Measurements from ENCODE around the gene SPP2. TPM values are rescaled to one million over a fixed set of nuclear protein-coding genes. Genes with fewer than 3 reads are reported as not detected.

Gene SPP2
- total and polyA plus RNA-seq, 9 donors = 0.34 TPM; not detected in 8

- intact Hi-C loops (cut with DNase I) = no loop called here
- TF ChIP-seq CTCF (IDR thresholded peaks at IDR 0.05) (no peak), POLR2A (IDR thresholded peaks at IDR 0.05) (no peak), EP300 (IDR thresholded peaks at IDR 0.05) (no peak)
- no peaks in the 10 kb centered on the region for H3K9me3 ChIP-seq
- no peak overlapping the region for H3K4me3 ChIP-seq
- WGBS, 3 donors = 68 to 78% (median 70%) methylated on average over 2 of the region's 2 CpGs
- no peak for DNase-seq
- no peaks in the 10 kb centered on the region for H3K36me3 ChIP-seq
- no peaks in the 10 kb centered on the region for H3K27me3 ChIP-seq
- H3K4me1 ChIP-seq (ENCODE audit: insufficient read depth) = no peaks in the 10 kb centered on the region
- no peak overlapping the region for H3K27ac ChIP-seq
Observed at GRCh38 chr2:234066587-234066986, 16.1 kb downstream of the SPP2 start.

GRCh38 chr2:234071664-234072063, 21.2 kb downstream of the SPP2 start:
- Histone ChIP-seq H3K27me3 (no peaks in the 10 kb centered on the region), H3K36me3 (no peaks in the 10 kb centered on the region), H3K9me3 (no peaks in the 10 kb centered on the region), H3K27ac (no peak overlapping the region), H3K4me3 (no peak overlapping the region), H3K4me1 (ENCODE audit: insufficient read depth) (no peaks in the 10 kb centered on the region)
- 81 to 94% (median 88%) methylated on average over 3 of the region's 3 CpGs for WGBS, 3 donors
- no peak for DNase-seq
- TF ChIP-seq EP300 (IDR thresholded peaks at IDR 0.05) (no peak), POLR2A (IDR thresholded peaks at IDR 0.05) (no peak), CTCF (IDR thresholded peaks at IDR 0.05) (no peak)
- intact Hi-C loops (cut with DNase I) = no loop called here

- DNase-seq = no peak
- intact Hi-C loops (cut with DNase I) = no loop called here
- Histone ChIP-seq H3K4me3 (no peak overlapping the region), H3K4me1 (ENCODE audit: insufficient read depth) (no peaks in the 10 kb centered on the region), H3K36me3 (no peaks in the 10 kb centered on the region), H3K9me3 (no peaks in the 10 kb centered on the region), H3K27ac (no peak overlapping the region), H3K27me3 (no peaks in the 10 kb centered on the region)
- WGBS, 3 donors = 86 to 89% (median 88%) methylated on average over 4 of the region's 4 CpGs
- TF ChIP-seq EP300 (IDR thresholded peaks at IDR 0.05) = no peak
- no peak for TF ChIP-seq CTCF (IDR thresholded peaks at IDR 0.05)
- TF ChIP-seq POLR2A (IDR thresholded peaks at IDR 0.05) = no peak
Observed at GRCh38 chr2:234072454-234072853, 22.0 kb downstream of the SPP2 start.

GRCh38 chr2:234074751-234075517, 24.4 kb downstream of the SPP2 start:
- no peaks in the 10 kb centered on the region for H3K36me3 ChIP-seq
- H3K27ac ChIP-seq = no peak overlapping the region
- 71 to 77% (median 74%) methylated on average over 13 of the region's 13 CpGs for WGBS, 3 donors
- TF ChIP-seq POLR2A (IDR thresholded peaks at IDR 0.05) = no peak
- no peak for TF ChIP-seq CTCF (IDR thresholded peaks at IDR 0.05)
- TF ChIP-seq EP300 (IDR thresholded peaks at IDR 0.05) = no peak
- no peak overlapping the region for H3K4me3 ChIP-seq
- H3K4me1 ChIP-seq (ENCODE audit: insufficient read depth) = no peaks in the 10 kb centered on the region
- intact Hi-C loops (cut with DNase I) = no loop called here
- DNase-seq = no peak
- no peaks in the 10 kb centered on the region for H3K27me3 ChIP-seq
- no peaks in the 10 kb centered on the region for H3K9me3 ChIP-seq
